GM12872 (cell line): ENCODE measurements around the gene ADRA1B.

ENCODE experiments used
- CTCF ChIP-seq: IDR thresholded peaks from 3 replicates; pipeline ENCODE4 v1.5.1; 2011; ENCODE audit warnings: low read depth, mild to moderate bottlenecking, low read length, moderate library complexity; ENCODE audit not compliant: insufficient read depth

ADRA1B gene

DNA sequence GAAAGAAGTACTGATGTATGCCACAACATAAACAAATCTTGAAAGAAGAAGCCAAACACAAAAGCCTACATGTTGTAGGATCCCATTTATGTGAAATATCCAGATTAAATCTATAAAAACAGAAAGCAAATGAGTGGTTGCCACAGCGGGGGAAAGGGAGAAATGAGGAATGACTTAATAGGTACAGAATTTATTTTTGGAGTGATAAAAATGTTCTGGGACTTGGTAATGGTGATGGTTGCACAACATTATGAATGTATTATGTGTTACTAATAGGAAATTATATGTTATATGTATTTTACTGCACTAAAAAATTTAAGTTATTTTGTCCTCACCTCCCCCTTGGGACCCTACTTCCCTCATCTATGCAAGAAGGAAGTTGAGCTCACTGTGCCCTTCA is 76.3 kb downstream of the ADRA1B start:
- TF ChIP-seq CTCF = no peak

DNA sequence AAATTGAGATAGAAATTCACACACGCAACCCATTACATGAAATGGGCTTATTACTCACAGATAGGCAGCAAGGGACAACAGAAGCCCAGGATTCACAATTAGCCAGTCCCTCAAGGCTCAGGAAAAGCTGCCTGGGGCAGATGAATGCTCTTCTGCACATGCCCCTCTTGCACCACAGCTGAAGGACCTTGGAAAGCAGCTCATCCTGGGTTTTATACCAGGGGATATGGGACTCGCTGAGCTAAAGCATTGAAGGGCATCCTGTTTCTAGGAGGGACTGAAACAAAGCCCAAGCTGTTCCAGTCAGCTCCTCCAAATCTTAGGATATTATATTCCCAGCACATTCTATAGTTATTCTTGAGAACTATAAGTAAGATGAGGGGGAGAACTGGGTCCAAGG is 76.9 kb downstream of the ADRA1B start:
- TF ChIP-seq CTCF = no peak

DNA sequence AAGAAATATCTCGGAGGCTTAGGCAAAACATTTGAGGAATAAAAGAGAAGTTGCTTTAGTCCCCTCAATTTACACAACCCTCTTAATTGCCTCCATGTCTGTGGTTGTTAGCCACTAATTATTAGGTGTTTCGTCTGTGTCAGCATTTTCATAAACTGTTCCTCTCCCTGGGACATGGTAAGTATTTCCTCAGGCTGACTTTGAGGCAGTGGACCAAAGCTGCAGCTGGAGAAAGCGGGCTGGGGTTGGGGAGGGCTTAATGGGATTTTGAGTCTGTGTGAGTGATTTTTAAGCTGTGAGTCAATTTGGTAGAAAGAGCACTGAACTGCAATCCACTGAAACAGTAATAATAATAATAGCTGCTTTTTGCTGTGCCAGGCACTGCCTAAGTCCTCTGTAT is 79.6 kb downstream of the ADRA1B start:
- TF ChIP-seq CTCF = no peak

GRCh38 chr5:160001457-160001856 is 85.2 kb downstream of the ADRA1B start:
- no peak for TF ChIP-seq CTCF

GRCh38 chr5:160007514-160007913 is 91.2 kb downstream of the ADRA1B start:
- TF ChIP-seq CTCF = no peak

DNA sequence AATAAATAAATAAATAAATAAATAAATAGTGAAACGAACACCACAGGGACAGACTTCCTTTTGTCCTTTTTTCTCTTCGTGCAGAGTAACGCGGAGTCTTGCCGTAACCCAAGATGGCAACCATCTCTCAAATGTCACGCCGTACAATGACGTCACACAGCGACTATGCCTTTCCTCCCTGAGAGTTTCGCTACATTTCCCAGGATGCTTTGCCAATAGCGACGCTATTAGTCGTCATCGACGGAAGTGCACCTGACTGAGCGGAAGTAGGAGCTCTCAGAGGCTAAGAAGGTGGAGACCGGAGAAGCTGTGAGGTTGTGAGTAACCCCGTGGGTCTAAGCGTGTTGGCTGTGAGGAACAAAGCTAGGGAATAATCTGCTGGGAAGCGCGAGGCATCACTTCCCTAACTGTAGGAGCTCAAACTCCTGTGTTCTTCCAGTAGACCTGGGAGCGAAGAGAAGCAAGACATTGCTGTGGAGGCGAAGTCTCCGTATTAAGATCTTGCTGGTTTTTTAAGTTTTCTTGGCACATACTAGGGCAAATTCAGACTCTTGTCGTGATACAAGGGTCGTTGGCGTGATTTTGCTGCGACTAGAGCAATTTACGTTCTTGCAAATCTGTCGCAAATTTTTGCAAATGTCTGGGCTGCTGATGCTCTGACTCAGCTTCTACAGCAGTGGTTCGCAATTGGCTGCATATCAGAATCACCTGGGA is 92.8 kb downstream of the ADRA1B start, which contains the start of gene TTC1:
TSS of gene TTC1 (plus strand) at position 263 of the 714 bp plus-strand sequence. CDS start 1,390 bp downstream, outside the sequence.
- TF ChIP-seq CTCF = no peak

DNA sequence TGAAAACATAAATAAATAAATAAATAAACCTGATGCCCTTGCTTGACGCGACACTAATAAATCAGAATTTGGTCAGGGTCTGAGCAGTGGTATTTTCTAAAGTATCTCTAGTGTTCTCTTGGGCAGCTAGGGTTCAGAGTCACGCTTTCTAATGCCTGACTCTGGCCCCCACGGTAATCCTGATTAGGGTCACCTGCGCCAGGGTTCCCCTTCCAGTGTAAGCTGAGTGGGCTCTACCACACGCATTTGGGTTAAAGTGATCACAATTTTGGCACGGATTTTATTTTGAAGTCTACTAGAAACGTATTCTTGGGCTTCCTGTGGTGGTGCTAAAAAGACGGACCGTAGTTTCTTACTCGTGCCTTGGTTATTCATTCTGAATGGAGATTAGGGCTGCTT is 93.3 kb downstream of the ADRA1B start:
- no peak for TF ChIP-seq CTCF

DNA sequence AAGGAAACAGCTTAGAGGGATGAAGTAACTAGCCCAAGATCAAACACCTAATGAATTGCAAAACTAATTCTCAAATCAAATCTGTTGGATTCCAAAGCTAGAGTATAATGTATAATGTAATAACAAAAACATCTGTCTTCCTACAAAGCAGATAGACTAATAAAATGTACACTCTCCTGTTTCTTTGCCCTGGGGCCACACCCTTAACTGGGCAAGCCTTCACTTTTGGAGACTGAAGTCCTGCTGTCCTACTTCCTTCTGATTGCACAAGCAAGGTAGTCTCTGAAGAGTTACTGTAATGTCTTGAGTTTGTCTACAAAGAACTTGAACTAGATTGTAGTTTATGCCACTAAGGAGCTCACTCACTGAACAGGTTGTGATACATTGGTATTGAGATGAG is 95.2 kb downstream of the ADRA1B start:
- TF ChIP-seq CTCF = no peak
